Activated CD8-positive, alpha-beta memory T cell treated with anti-CD3 and anti-CD28 coated beads, Interleukin-2, amount 50 U/mL, for 24 hours (primary cell): ENCODE data around the gene SMAD3.

Source experiments
- DNase-seq: peaks from one replicate; pipeline ENCODE4 v3.0.0-alpha.2; 2020; ENCODE audit errors: extremely low read depth

SMAD3 gene

GRCh38 chr15:67036775-67037555 is 28.4 kb upstream of the SMAD3 start:
- DNase-seq = no peak

- DNase-seq = no peak
Observed at GRCh38 chr15:67037694-67038093, 27.7 kb upstream of the SMAD3 start.

- no peak for DNase-seq
Observed at GRCh38 chr15:67038736-67039135, 26.7 kb upstream of the SMAD3 start.

- DNase-seq = no peak
Observed at GRCh38 chr15:67039384-67040075, 25.9 kb upstream of the SMAD3 start.

GRCh38 chr15:67040277-67040676 is 25.1 kb upstream of the SMAD3 start:
- no peak for DNase-seq

- DNase-seq = no peak
Observed at GRCh38 chr15:67042551-67043142, 22.8 kb upstream of the SMAD3 start.

GRCh38 chr15:67043939-67044771 is 21.2 kb upstream of the SMAD3 start:
- DNase-seq = no peak

- DNase-seq = no peak
Observed at GRCh38 chr15:67047149-67047661, 18.2 kb upstream of the SMAD3 start.

- no peak for DNase-seq
Observed at GRCh38 chr15:67048281-67049279, 16.8 kb upstream of the SMAD3 start.

- no peak for DNase-seq
Observed at GRCh38 chr15:67049351-67050044, 15.9 kb upstream of the SMAD3 start.

GRCh38 chr15:67050062-67050461 is 15.3 kb upstream of the SMAD3 start:
- DNase-seq = no peak

- no peak for DNase-seq
Observed at GRCh38 chr15:67050522-67051087, 14.8 kb upstream of the SMAD3 start.

GRCh38 chr15:67051088-67052045 is 14.0 kb upstream of the SMAD3 start:
- DNase-seq = no peak

GRCh38 chr15:67054676-67055075 is 10.7 kb upstream of the SMAD3 start:
- no peak for DNase-seq

GRCh38 chr15:67059127-67059553 is 6.3 kb upstream of the SMAD3 start:
- DNase-seq = no peak

- DNase-seq = no peak
Observed at GRCh38 chr15:67061811-67062368, 3.5 kb upstream of the SMAD3 start.

GRCh38 chr15:67062369-67062985 is 2.9 kb upstream of the SMAD3 start:
- DNase-seq = no peak
